COR-L47 (cell line): Measurements from ENCODE around the gene ORM1.
"Not testable (repeated sequence)": the region's sequence is repeated elsewhere in the genome, so short reads cannot be mapped to it uniquely, and the experiment has no call there.

Experiments used
- DNase-seq: peaks from one replicate; lab custom pipeline; 2025; lab: John Stamatoyannopoulos, UW

Gene ORM1

GRCh38 chr9:114325684-114326254 is 2.9 kb downstream of the ORM1 start:
- not testable (repeated sequence) for DNase-seq

GRCh38 chr9:114327749-114328148 is 4.9 kb downstream of the ORM1 start:
- DNase-seq, result no peak

- not testable (repeated sequence) for DNase-seq
Observed at GRCh38 chr9:114328357-114328820, 5.5 kb downstream of the ORM1 start.

GRCh38 chr9:114328937-114329624 is 6.2 kb downstream of the ORM1 start:
- DNase-seq, result not testable (repeated sequence)

- not testable (repeated sequence) for DNase-seq
Observed at GRCh38 chr9:114329625-114330022, 6.7 kb downstream of the ORM1 start, which contains the start of gene ORM2. TSS of gene ORM2 (plus strand) at chr9:114329869. CDS start at chr9:114329905, 36 bp downstream.

- DNase-seq, result no peak
Observed at GRCh38 chr9:114330636-114331035, 7.7 kb downstream of the ORM1 start.

GRCh38 chr9:114331229-114332195 is 8.6 kb downstream of the ORM1 start:
- DNase-seq, result not testable (repeated sequence)

- DNase-seq, result not testable (repeated sequence)
Observed at GRCh38 chr9:114332474-114333040, 9.7 kb downstream of the ORM1 start.

GRCh38 chr9:114333718-114334117 is 10.8 kb downstream of the ORM1 start:
- DNase-seq, result not testable (repeated sequence)

- no peak for DNase-seq
Observed at GRCh38 chr9:114334490-114334889, 11.6 kb downstream of the ORM1 start.

GRCh38 chr9:114335745-114336144 is 12.8 kb downstream of the ORM1 start:
- no peak for DNase-seq

GRCh38 chr9:114336157-114336556 is 13.3 kb downstream of the ORM1 start:
- no peak for DNase-seq

- DNase-seq, result no peak
Observed at GRCh38 chr9:114336699-114337395, 13.9 kb downstream of the ORM1 start.

- DNase-seq, result no peak
Observed at GRCh38 chr9:114338187-114338586, 15.3 kb downstream of the ORM1 start.

GRCh38 chr9:114339130-114339908 is 16.4 kb downstream of the ORM1 start:
- DNase-seq, result peak; percentile 12

GRCh38 chr9:114341152-114341830 is 18.4 kb downstream of the ORM1 start:
- DNase-seq, result no peak

- DNase-seq, result no peak
Observed at GRCh38 chr9:114341991-114342390, 19.1 kb downstream of the ORM1 start.

- no peak for DNase-seq
Observed at GRCh38 chr9:114342755-114343440, 20.0 kb downstream of the ORM1 start.

- DNase-seq, result no peak
Observed at GRCh38 chr9:114343471-114344187, 20.7 kb downstream of the ORM1 start.
